ENCODE results near the gene SMAD3.

SMAD3 gene

GRCh38 chr15:67167091-67167490, 101.7 kb downstream of the SMAD3 start:
- peak; percentile 28 for DNase-seq

DNA sequence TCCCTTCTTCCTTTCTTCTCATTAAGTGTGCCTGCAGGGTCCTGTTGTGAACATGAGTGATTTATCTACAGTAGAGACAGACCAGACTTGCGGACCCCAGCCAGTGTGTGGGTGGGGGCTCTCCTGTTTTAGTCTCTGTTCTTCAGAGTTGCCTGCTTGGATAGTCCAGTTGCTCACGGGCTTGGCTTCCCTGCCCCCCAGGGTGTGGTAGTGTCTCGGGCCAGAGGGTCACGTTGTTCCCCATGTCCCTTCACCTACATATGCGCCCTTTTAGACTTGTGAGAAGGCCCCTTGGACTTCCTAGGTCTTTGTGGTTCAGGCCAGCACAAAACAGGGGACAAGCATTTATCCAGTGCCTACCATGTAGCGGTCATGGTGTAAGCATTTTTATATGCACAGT, 103.3 kb downstream of the SMAD3 start:
- no peak for DNase-seq

- DNase-seq, result peak; percentile 32
These were observed 104.9 kb downstream of the SMAD3 start for GRCh38 chr15:67170143-67170925.

DNA sequence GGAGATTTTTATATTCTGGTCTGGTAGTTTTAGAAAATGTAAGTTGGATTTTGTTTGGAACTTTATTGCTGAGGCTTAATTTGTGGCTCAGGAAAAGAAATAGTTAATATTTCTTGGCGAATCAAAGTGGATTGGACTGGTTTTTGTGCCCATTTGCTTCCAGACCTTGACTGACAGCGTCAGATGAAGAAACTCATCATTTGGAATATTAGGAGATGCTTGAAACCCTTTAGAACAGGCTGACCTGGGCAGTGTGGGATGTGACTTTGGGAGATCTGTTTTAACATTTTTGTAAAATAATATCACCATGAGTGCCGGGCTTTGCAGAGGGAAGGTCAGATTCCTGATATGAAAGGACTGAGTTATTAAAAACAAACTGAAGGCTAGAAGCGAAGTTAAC, 106.1 kb downstream of the SMAD3 start:
- DNase-seq, result no peak

- peak; percentile 36 for DNase-seq
These were observed 106.8 kb downstream of the SMAD3 start for GRCh38 chr15:67172172-67172571.

DNA sequence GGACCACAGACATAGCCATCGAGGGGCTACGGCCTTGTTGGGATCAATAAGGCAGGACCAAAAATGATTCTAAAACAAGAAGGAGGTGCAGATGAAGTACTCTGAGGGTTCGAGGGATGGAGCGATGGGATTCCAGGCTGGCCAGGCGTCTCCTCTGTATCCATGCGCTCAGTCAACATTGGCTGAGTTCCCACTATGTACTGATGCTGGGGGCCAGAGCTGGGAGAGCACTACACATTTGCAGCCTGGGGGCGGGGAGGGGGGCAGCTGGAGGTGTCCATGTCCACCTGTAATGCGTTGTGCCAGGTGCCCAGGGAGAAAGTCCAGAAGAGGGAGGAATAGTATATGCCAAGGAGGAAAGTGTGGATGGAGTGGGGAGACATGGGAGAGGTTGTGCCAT, 107.6 kb downstream of the SMAD3 start:
- no peak for DNase-seq

GRCh38 chr15:67173786-67174185, 108.4 kb downstream of the SMAD3 start:
- peak; percentile 40 for DNase-seq

- DNase-seq, result peak; percentile 30
These were observed 109.0 kb downstream of the SMAD3 start for GRCh38 chr15:67174446-67174845.

- DNase-seq, result peak; percentile 27
These were observed 109.6 kb downstream of the SMAD3 start for GRCh38 chr15:67174864-67175573.

- DNase-seq, result no peak
These were observed 110.3 kb downstream of the SMAD3 start for GRCh38 chr15:67175643-67176071.

- DNase-seq, result peak; percentile 55
These were observed 111.0 kb downstream of the SMAD3 start for GRCh38 chr15:67176195-67176971.

DNA sequence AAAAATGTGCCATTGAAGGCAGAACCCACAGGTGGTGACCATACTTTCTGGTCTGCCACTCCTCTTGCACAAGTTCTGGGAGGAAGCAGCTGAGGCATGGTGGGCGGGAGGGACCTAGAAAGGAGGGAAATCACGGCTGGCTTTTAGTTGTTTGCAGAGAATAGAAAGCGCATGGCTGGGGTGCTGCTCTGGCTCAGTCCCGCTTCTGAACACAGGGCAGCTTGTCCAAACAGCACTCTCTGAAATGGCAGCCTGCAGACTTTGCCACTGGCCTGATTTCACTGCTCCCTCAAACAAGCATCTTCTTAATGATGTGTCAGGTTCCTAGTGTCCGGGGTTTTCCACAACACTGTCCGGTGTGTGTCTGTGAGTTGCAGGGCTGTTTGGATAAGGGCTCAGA, 112.3 kb downstream of the SMAD3 start:
- DNase-seq, result peak; percentile 34

GRCh38 chr15:67178569-67179210, 113.3 kb downstream of the SMAD3 start:
- no peak for DNase-seq

- DNase-seq, result no peak
These were observed 114.1 kb downstream of the SMAD3 start for GRCh38 chr15:67179411-67179995.

DNA sequence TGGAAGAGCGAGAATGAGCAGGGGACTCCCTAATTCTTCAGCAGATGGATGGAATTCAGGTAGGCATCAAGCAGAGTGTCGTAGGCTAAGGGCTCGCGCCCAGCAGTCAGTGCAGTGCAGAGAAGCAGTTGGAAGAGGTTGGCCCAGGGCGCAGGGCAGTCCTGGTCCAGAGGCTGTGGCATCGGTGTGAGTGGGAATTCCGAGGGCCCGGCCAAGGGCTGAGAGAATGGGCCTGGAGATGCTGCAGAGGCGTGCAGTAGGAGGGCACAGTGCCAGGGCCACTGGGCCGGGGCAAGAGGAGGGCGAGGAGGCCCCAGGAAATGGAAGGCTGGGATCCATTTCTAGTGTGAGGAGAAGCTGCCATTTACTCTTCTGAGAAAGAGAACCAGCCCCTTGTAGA, 114.6 kb downstream of the SMAD3 start:
- peak; percentile 37 for DNase-seq

DNA sequence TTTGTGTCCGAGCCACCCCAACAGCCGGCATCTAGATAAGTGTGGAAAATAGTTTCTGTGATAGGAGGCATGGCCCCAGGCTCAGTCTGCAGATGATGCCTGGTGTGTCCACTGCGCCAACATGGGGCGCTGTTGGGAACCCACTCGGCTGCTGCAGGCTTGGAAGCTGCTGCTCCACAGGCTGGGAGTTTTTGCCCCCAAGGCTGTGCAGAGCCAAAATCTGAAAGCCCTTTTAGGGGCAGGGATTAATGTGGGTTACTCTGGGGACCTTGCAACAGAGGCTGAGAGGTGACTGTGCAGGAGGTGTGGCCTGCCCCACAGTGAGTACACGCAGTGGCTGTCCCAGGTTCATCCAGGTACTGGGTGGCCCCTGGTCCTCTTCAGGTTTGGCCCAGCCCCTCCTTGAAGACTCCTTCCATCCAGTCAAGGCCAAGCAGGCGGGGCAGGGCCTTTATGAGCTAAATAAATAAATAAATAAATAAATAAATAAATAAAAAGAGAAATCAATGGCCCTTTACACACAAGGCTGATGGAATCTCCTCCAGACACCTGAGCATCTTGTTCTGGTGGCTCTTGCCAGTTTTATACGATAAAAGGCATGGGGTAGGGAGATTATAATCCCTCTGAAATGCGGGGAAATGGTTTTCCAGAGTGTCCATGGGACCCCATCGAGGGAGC, 115.3 kb downstream of the SMAD3 start:
- no peak for DNase-seq

DNA sequence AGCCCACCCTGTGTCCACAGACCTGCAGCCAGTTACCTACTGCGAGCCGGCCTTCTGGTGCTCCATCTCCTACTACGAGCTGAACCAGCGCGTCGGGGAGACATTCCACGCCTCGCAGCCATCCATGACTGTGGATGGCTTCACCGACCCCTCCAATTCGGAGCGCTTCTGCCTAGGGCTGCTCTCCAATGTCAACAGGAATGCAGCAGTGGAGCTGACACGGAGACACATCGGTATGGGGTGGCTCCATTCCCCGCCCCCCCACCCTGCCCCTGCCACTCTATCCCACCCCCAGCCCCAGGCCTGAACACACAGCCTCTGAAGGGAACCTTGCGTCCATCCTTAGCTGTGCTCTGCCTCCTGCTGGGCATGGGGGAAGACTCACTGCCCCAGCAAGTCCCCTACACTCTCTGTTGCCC, 115.8 kb downstream of the SMAD3 start:
- no peak for DNase-seq

DNA sequence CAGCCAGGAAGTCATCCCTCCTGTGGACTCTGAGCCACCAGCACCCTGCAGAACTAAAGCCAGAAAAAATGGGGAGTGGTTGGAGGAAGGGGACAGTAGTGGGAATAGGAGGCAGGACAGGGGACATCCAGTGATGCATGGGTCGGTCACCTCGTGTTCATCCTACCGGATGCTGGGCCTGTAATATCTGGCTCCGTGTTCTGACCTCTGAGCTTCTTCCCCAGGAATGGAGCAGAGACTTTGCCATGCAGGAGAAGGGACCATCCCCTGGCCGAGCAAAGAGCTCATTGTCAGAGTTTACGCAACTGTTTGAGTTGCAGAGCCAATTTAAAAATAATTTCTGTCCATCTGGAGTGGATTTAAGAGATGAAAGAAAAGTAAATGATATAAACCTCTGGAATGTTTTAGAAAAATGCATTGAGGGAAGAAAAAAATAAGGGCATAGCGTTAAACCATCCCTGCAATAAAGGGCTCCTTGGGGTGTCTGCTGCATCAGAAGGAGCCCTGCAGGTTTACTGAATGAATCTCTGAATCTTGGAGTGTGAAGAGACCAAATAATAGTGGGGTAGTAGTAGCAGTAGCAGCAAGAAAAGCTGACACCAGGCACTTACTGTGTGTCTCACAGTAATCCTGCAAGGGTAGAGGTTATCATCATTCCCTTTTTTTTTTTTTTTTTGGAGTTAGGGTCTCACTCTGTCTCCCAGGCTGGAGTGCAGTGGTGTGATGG, 118.2 kb downstream of the SMAD3 start:
- peak; percentile 39 for DNase-seq

DNA sequence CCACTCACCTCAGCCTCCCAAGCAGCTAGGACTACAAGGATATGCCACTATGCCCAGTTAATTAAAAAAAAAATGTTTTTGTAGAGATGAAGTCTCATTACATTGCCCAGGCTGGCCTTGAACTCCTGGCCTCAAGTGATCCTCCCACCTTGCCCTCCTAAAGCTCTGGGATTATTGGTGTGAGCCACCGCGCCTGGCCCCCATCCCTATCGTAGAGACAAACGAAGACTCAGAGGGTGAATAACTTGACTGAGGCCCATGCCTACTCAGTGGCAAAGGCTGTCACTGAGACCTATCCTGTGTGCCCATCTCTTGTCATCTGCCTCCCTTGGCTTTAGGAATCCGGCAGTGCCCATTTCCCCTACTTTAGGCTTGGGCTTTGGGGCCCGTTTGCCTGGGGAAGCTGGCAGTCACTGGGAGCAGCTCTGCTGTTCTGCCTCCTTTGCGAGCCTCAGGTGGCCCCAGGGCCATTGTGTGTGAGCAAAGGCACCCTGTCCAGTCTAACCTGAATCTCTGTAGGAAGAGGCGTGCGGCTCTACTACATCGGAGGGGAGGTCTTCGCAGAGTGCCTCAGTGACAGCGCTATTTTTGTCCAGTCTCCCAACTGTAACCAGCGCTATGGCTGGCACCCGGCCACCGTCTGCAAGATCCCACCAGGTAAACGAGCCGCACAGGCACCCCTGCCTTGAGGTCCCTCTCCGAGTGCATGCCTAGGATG, 119.0 kb downstream of the SMAD3 start:
- DNase-seq, result peak; percentile 40

GRCh38 chr15:67185051-67185450, 119.6 kb downstream of the SMAD3 start:
- DNase-seq, result peak; percentile 39

Measured in right forelimb (tissue), 1 donor.